NK-92 treated with Interleukin-12 subunit alpha and Interleukin-12 subunit beta, amount 100 ng/mL, for 24 hours (cell line): Measurements from ENCODE around the gene CACNA1B.

Source experiments
- DNase-seq: peaks from one replicate; lab custom pipeline; 2025; lab: John Stamatoyannopoulos, UW

CACNA1B gene

DNA sequence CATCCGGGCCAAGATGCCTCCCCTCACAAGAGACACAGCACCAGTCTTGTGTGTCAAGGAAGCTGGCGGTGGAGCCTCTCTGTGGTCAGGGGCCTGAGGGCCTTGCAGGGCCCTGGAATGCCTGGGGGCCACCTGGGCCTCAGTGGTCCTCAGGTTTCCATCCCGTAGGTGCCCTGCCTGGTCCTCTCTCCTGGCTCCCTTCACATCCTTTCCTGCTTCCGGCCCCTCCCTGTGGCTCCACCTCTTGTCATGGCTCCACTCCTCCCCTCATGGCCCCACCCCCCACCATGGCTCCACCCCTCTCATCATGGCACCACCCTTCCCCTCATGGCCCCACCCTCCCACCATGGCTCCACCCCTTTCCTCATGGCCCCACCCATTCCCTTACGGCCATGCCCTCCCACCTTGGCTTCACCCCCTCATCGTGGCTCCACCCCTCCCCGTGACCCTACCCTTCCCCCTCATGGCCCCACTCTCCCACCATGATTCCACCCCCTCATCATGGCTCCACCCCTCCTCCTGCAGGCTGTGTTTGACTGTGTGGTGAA lies 175.8 kb downstream of the CACNA1B start:
- no peak for DNase-seq

DNA sequence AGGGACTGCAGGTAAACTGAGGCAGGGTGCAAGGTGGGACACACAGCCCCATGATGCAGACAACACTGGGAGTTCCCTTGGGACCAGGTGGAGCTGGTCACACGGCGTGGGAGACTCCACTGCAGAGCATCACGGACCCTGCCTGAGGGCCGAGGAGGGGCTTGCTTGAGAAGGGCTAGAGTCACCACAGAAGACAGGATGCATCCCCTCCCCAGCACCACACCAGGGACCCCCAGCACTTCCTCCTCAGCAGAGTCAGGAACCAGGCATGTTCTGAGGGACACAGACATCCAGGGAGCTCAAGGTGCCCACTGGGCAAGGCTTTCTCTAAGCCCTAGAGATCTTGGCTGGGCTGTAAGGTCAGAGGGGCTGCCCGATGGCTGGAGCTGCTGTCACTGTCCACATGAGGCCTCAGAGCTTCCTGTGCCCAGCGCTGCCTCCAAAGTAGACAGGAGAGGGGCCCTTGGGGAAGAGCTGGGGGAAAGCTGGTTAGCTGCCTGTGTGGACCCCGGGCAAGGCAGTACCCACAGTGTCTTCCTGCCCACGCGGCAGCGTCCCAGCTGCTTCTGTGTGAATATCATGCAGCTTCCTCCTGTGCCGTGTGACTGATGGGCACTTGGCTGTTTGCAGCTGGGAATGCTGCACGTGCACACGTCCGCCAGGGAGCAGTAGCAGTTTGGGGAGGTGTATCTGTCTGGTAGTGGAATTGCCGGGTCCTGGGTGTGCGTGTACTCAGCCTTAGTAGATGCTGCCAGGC lies 176.6 kb downstream of the CACNA1B start:
- DNase-seq: no peak

DNA sequence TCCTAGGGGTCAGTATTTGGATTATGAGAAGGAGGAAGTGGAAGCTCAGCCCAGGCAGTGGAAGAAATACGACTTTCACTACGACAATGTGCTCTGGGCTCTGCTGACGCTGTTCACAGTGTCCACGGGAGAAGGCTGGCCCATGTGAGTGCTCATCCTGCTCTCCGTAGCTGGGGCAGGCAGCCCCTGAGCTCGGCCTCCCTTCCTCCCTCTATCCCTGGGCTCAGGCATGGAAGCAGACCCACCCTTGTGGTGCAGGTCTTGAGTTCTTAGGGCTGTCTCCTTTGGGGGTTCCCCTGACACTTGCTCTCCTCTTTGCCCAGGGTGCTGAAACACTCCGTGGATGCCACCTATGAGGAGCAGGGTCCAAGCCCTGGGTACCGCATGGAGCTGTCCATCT lies 180.1 kb downstream of the CACNA1B start:
- no peak for DNase-seq

DNA sequence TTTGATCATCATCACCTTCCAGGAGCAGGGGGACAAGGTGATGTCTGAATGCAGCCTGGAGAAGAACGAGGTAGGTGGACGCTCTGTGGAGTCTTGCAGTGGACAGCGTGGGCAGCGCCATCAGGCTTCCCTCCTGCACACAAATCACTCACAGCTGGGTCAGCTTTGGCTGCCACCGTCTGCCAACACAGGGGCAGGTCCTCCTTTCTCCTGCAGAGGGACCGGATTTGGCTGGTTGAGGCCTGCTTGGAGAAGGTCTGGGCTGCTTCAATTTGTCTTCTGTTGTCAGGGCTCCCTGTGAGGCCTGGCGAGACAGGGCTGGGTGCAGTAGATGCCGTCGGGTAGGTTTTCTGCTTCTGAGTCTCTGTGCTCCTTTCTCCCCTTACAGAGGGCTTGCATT lies 180.6 kb downstream of the CACNA1B start:
- no peak for DNase-seq

DNA sequence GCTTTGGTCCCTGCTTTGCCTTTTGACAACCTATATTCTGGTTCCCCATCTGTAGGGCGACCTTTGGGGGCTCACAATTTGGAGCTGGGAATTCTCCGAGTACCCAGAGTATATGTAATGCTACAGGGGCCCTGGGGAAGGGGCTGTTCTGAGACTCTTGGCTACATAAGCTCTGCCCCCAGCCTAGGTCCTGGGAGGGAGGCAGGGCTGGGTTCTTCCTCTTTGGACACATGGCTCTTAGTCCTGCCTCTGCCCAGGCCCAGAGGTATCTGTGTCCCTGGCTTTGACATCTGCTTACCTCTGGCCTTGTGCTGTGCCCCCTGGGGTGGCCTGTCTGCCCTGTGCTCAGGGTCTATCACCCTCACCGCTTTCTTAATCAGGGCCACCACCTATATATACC lies 181.6 kb downstream of the CACNA1B start:
- no peak for DNase-seq

DNA sequence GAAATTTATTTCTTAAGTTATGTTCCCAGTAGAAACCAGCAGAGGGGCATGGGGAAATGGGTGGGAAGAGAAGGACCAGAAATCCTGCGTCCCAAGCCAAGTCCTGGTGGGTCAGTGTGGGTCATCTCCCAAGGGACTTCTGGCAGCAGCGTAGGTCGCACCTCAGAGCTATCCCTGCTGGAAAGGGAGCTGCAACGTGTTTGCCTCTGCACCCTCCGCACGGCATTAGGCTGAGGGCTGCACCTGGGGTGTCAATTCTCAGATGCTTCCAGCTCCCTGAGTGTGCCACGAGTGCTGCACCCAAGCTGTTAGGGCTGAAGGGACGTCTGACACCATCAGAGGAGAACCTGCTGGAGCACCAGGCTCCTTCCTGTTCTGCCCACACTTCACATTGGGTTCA lies 182.8 kb downstream of the CACNA1B start:
- no peak for DNase-seq

DNA sequence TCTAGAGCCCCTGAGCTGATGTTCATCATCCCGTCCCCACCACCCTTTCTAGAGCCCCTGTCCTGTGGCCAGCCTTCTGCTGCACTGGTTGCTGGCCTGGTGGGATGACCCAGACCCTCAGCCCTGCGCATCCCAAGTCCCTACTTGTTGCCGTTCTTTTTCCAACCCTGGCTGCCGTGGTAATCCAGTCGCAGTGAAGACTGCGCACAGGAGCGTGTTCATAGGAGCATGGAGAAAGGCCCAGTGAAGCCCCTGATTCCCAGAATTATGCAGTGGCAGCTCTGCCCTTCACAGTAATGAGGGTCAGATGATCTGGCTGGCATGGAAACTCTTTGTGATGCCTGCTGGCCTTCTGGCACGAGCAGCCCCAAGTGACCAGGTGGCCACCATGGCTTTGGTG lies 183.3 kb downstream of the CACNA1B start:
- DNase-seq: no peak

DNA sequence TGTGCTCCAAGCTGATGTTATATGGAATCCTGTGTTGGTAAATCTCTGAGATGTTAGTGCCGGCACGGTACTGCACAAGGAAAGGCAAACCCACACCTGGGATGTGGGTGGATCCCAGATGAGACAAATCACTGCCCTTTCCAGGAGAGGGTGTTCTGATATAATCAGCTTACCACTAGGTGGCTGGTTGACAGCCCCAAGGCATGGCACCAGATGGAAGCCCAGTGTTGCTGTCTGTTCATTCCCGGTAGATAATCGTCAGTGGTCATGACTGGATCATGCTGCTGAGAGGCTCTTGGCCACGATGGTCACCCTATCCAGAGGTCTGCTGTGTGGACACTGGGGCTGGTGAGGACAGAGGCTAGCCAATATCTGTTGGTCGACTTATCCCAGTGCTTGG lies 184.0 kb downstream of the CACNA1B start:
- DNase-seq: no peak

DNA sequence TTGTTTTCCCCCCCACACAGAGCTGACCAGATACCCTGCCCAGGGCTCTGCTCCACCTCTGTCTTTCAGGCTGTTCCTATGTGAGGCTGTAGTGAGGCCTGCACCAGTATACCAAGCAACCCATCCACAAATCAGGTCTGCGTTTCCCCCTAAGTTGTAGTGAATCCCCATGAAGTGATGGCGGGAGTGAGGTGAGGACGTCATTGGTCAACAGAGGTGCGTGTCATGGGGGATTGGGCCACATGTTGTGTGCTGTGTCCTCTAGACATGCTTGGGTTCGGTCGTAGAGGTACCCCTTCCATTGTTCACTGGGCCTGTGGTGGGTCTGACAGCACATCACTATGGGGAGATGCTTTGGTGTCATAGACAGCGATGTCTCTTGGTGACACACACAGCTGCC lies 184.6 kb downstream of the CACNA1B start:
- DNase-seq: no peak

DNA sequence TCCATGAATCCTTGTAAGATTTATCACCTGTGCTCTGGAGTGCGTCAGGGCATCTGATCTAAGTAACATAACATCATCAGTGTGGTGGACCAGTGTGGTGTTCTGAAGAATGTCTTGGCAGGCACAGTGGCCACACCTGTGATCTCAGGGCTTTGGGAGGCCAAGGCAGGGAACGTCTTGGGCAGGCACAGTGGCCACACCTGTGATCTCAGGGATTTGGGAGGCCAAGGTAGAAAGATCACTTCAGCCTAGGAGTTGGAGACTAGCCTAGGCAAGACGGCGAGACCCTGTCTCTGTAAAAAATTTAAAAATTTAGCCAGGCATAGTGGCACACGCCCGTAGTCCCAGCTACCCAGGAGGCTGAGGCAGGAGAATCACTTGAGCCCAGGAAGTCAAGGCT lies 185.5 kb downstream of the CACNA1B start:
- DNase-seq: no peak

DNA sequence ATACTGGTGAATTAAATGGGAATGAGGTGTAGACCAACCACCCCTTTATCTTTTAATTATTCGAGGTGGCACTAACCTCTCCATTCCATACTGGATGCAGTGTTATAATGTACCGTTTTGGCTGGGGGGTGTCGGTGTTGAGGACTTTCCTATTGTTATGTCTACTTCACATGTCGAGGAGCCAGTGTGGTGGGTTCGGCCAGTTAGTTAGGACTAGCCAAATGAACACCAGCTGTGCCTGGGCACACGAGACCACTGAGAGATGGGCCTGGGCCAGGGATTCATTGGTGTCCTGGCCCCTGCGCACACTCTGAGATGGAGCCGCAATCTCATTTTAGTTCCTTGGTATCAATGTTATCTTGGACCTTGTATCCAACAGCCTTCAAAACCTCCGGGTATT lies 186.2 kb downstream of the CACNA1B start:
- no peak for DNase-seq

DNA sequence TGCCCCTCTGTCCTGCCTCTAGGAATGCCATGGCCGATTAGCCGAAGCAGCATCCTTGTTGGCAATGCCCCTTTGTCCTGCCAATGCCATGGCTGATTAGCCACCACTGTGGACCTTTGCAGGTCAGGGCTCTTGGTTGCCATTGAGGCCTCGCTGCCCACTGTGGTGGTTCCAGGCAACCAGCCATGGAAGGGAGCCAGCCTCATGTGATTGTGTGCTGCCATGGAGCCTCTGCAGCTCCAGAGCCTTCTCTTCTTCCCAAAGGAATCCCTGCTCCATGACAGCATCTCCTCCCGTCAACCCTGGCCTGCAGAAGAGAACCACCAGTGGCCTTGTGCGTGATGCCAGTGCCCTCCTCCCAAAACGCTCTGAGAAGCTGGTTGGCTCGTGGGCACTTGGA lies 187.0 kb downstream of the CACNA1B start:
- no peak for DNase-seq

DNA sequence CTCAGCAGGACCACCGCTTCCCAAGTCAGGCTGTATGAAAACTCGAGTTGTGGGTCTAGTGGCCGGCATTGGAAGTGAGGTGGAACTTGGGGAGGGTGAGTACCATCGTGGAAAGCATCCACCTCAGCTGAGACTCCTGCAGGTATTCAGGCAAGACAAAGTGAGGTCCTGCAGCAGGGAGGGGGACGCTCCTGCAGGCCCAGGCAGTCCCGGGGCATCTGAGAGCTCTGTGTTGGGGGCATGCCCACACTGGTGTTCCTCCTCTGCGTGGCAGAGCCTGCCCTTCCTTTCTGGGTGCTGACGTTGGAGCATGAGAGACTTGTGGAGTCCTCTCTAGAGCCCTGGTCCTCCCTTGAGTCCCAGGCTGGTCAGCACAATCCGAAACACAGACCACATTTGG lies 187.7 kb downstream of the CACNA1B start:
- no peak for DNase-seq

DNA sequence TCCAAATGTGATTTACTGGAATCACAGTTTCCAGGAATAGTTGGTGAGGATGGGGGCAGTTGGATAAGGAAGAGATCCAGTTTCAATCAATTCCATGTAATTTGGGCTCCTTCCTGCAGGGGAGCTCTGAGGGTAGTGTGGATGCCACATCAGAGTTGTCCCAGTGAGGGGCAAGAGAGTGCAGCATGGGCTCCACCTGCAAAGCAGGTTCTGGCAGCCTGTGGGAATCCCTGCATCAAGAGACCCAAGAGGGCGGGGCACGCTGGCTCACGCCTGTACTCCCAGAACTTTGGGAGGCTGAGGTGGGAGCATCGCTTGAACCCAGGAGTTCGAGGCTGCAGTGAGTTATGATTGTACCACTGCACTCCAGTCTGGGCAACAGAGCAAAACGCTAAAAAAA lies 188.5 kb downstream of the CACNA1B start:
- DNase-seq: no peak

DNA sequence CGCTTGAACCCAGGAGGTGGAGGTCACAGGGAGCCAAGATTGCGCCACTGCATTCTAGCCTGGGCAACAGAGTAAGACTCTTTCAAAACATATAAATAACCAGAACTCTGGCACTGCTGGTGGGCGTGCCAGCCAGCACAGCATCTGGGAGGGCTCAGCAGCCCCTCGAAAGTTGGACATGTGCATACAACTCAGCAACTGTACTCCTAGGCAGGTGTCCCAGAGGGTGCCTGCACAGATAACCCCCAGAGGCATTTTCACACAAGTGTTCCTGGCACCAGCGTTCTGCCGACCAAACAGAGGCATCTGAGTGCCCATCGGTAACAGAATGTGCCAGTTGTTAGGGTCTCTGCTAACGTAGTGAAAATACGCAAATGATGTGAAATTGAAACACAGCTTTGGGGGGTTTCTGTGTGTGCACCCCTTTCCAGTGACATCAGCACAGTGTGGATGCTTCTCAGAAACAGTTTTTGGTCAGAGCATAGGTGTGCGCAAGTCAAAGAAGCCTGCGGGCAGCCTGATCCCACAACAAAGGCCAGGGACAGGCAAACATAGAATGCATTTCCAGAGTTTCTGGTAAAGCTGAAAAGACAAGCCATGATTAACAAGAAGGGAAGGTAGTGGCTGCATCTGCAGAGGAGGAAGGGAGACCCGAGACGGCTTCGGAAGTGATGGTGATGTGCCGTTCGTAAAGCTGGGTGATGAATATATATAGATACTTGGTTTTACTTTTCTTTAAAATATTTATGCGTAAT lies 190.2 kb downstream of the CACNA1B start:
- DNase-seq: no peak

DNA sequence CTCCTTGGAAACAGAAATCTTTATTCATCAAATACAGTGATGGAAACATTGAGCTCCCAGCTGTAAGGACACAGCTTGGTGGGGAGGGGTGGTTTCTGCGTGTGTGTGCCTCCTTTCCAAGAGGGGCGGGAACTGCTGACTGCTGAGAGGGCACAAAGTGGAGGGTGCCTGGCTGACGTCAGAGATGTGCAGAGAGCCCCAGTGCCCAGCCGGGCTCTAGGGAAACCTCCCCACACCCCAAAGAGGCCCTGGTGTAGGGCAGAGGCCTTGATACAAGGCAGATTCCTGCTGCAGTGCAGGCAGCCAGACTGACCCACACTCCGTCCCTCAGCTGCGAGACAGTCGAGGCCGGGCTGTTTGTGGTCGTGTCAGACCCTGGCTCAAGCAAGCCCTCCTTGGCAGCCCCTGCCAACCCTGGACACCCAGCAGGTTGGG lies 191.0 kb downstream of the CACNA1B start:
- DNase-seq: no peak

DNA sequence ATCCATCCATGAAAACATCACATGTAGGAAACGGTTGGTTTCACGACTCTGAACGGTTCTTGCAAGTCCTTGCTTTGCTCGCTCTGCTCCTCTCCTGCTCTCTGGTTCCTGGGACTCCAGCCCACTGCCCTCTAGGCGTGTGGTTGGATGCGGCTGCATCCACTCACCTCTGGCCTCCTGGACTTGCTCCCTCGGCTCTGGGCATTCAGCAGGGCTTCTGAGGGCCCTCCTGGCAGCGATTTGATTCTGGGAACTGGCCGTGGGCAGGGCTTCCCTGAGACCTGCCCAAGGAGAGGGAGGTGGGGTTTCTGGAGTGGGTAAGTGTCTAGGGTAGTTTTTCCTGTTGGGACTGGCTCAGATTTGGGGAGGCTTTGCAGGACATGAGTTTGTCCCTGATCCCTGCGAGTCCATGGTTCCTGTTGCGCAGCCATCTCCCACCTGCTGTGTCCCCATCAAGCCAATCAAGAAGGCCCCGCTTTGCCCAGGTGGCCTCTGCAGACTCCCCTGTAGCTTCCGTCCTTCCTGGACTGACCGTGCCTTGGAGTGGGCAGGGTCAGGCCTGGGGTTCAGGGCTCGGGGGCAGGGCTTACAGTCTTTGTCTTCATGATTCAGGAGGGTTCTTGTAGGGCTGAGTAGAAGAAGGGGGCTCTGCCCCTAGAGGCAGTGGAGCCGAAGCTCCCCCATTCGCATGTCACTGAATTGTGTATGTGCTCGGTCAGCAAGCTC lies 192.3 kb downstream of the CACNA1B start:
- no peak for DNase-seq

DNA sequence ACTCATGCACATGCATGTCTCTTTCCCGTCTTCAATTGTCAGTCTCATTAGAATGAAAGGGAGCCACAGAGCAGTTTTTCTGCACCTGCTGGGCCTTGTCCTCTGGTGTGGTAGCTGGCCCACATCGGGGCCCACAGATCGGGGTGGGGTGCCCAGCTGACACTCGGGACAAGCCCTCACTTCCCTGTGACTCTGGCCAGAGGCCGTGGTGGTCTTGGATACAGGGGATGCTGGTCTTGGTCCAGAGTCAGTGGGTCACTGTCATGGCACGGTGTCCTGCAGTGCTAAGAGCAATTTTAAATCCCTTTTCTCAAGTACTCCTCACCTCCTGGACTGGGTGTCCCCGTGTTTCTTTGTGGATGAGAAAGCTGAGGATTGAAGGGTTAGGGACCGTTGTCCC lies 193.2 kb downstream of the CACNA1B start:
- no peak for DNase-seq

DNA sequence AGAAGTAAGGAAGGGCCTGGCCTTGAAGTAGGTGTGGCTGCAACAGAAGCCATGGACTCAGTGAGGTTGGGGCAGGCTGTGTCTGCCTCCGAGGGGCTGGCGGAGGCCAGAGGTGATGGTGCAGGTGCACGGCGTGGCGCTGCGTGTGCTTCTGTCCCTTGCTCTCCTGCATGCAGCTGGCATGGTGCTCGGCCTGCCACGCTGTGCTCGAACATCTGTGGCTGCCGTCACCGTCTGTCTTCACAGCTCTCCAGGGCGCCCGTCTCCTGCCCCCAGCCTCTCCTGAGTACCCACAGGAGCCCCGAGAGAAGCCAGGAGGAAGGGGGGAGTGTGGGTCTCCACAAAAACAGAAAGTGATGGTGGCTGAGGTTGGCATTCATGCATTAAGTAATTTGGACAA lies 193.7 kb downstream of the CACNA1B start:
- DNase-seq: no peak

DNA sequence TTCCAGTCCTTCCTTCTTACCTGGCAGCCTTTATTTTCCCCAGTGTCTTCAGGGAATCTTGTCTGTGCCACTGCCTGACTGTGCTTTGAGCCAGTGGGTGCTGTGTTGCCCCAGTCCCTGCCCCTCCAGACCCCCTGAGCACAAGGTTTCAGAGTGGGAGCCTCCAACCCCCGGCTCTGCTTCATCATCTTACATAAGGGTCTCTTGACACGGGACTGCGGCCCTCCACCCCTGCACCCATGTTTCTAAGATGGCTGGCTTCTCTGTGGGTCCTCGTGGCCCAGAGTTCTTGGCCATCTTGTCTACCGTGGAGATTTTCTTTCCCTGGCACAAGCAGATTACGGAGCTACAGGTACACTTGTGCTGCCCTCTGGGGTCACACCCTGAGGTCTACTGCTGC lies 194.1 kb downstream of the CACNA1B start:
- DNase-seq: no peak

DNA sequence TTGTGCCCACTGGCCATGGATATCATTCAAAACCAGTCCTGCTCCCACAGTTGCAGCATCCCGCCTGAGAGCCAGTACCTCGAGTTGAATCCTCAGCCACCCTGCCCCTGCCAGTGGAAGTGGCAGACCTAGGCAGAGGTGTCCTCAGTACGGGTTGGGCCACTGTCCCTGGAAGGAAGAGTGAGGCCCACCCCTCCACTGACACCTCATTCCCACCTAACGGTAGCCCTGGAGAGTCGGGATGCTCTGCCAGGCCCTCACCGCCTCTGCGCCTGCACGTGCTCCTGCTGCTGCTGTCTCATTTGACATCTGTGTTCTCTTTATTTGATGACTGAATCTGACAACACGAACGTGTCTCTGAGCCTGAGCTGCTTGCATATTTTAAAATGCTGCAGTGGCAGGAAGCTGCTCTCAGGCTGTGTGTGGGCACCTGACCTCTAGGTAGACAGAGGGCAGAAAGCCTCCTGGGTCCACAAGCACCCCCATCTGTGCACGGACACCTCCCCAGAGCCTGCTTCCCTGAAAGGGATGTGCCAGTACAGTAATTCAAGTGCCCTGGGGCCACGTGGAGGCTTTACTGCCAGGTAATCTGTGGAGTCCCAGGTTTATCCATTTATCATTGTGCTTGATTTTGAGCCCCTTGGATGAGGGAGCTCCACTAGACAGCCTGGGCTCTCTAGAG lies 194.7 kb downstream of the CACNA1B start:
- DNase-seq: no peak

DNA sequence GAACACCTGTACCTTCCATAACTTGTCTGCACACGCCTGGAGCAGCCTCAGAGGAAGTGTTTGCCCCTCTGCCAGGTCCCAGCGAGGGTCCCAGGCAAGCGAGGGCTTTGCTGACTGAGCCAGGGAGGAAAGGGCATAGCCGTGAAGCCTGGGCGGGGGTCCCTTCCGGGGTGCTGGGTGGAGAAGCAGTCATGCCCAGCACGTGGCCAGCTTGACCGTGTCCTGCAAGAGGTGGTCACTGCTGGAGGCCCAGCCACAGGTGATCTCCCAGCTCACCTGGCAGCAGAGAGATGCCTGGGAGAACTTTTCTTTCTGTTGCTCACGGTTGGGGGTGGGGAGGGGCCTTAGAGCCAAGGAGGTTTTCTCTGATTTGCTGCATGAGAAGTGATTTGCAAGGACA lies 195.3 kb downstream of the CACNA1B start:
- DNase-seq: no peak
